Neural crest cell (in vitro differentiated cells): Measurements from ENCODE around the gene FAM222B. TPM values are rescaled to one million over a fixed set of nuclear protein-coding genes. Genes with fewer than 3 reads are reported as not detected.
A peak's percentile ranks its signal among the peaks of the same experiment; 100 is the strongest.
"Not testable (repeated sequence)": the region's sequence is repeated elsewhere in the genome, so short reads cannot be mapped to it uniquely, and the experiment has no call there.

Source experiments
- DNase-seq: peaks from one replicate; pipeline ENCODE4 v3.0.0; 2021; ENCODE audit warnings: low read depth, mixed read lengths, low spot score
- H3K27ac Mint-ChIP-seq: one replicate; pipeline ENCODE4 v1.8.0; 2021; ENCODE audit warnings: mild to moderate bottlenecking, mixed read lengths; ENCODE audit not compliant: unreplicated experiment
- H3K27me3 Mint-ChIP-seq: 2 replicates; pipeline ENCODE4 v1.8.0; 2021; ENCODE audit warnings: low read depth, mild to moderate bottlenecking, mixed read lengths
- H3K36me3 Mint-ChIP-seq: 2 replicates; pipeline ENCODE4 v1.8.0; 2021; ENCODE audit warnings: low read depth, mild to moderate bottlenecking, mixed read lengths
- H3K4me1 Mint-ChIP-seq: 2 replicates; pipeline ENCODE4 v1.8.0; 2021; ENCODE audit warnings: mixed read lengths
- H3K4me3 Mint-ChIP-seq: one replicate; pipeline ENCODE4 v1.8.0; 2021; ENCODE audit warnings: mild to moderate bottlenecking, mixed read lengths
- H3K9me3 Mint-ChIP-seq: 2 replicates; pipeline ENCODE4 v1.8.0; 2021; ENCODE audit warnings: mixed read lengths
- total RNA-seq: library from RNA; stranded (reverse); gene quantifications from 2 replicates; pipeline ENCODE4 v1.2.1, GENCODE V29; 2021
- TF ChIP-seq, protein P1 (sequence below): fragments of 200-600 bp; sonication (generic); conservative IDR thresholded peaks from 2 replicates; pipeline ENCODE4 v1.5.0; 2021; ENCODE audit warnings: antibody characterized with exemption, mild to moderate bottlenecking

FAM222B gene
- total RNA-seq, 1 donor from 2014 or later, result 29.6 TPM

GRCh38 chr17:28726627-28727491, 115.7 kb downstream of the FAM222B start:
- TF ChIP-seq, protein P1, sequence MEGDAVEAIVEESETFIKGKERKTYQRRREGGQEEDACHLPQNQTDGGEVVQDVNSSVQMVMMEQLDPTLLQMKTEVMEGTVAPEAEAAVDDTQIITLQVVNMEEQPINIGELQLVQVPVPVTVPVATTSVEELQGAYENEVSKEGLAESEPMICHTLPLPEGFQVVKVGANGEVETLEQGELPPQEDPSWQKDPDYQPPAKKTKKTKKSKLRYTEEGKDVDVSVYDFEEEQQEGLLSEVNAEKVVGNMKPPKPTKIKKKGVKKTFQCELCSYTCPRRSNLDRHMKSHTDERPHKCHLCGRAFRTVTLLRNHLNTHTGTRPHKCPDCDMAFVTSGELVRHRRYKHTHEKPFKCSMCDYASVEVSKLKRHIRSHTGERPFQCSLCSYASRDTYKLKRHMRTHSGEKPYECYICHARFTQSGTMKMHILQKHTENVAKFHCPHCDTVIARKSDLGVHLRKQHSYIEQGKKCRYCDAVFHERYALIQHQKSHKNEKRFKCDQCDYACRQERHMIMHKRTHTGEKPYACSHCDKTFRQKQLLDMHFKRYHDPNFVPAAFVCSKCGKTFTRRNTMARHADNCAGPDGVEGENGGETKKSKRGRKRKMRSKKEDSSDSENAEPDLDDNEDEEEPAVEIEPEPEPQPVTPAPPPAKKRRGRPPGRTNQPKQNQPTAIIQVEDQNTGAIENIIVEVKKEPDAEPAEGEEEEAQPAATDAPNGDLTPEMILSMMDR, result peak; percentile 99
- DNase-seq, result peak; percentile 99
- H3K27ac Mint-ChIP-seq, result peak overlapping the region; percentile 83
- peaks cover 23% of the 10 kb centered on the region for H3K27me3 Mint-ChIP-seq
- peak overlapping the region; percentile 98 for H3K4me3 Mint-ChIP-seq
- peaks cover 61% of the 10 kb centered on the region for H3K4me1 Mint-ChIP-seq
- H3K36me3 Mint-ChIP-seq, result peaks cover 6% of the 10 kb centered on the region
- H3K9me3 Mint-ChIP-seq, result no peaks in the 10 kb centered on the region

DNA sequence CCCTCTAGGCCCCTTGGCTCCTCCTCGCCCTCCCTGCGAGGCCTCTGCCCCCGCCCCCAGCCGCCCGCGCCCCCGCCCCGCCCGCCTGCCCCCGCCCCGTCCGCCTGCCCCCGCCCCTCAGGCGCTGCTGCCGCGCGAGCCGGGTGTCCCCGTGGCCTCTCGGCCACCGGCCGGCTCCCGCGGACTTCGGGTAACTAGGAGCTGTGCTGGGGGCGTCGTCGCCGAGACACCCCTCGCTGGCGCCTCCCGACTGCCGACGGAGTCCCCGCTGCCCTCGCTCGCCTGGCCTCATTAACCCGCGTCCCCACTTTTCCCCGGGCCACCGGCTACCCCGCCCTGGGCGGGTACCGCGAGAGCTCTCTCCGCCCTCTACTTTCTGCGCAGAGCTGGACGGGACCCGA, 116.4 kb downstream of the FAM222B start, which contains the start of gene TLCD1:
TSS of gene TLCD1 (minus strand) at position 8 of the 401 bp plus-strand sequence. CDS start 136 bp downstream, outside the sequence.
- Mint-ChIP-seq H3K4me3 (peak within 1 kb of the TSS; percentile 100), H3K4me1 (peaks cover 66% of the 10 kb centered on the region), H3K36me3 (peaks cover 9% of the 10 kb centered on the region), H3K9me3 (no peaks in the 10 kb centered on the region), H3K27ac (peak within 1 kb of the TSS; percentile 83), H3K27me3 (peaks cover 23% of the 10 kb centered on the region)
- TF ChIP-seq, protein P1, result no peak
- peak; percentile 67 for DNase-seq

- Mint-ChIP-seq H3K36me3 (peaks cover 12% of the 10 kb centered on the region), H3K9me3 (no peaks in the 10 kb centered on the region), H3K27me3 (peaks cover 23% of the 10 kb centered on the region), H3K4me3 (peak overlapping the region; percentile 100), H3K27ac (peak overlapping the region; percentile 70), H3K4me1 (peaks cover 71% of the 10 kb centered on the region)
- TF ChIP-seq, protein P1, result no peak
- DNase-seq, result peak; percentile 33
These were observed 116.8 kb downstream of the FAM222B start for GRCh38 chr17:28725660-28726225.

- Mint-ChIP-seq H3K36me3 (peaks cover 18% of the 10 kb centered on the region), H3K4me1 (peaks cover 76% of the 10 kb centered on the region), H3K9me3 (no peaks in the 10 kb centered on the region), H3K27ac (peak overlapping the region; percentile 70), H3K27me3 (peaks cover 23% of the 10 kb centered on the region), H3K4me3 (peak overlapping the region; percentile 100)
- DNase-seq, result no peak
- TF ChIP-seq, protein P1, result peak; percentile 38
These were observed 117.4 kb downstream of the FAM222B start for GRCh38 chr17:28725166-28725659.

DNA sequence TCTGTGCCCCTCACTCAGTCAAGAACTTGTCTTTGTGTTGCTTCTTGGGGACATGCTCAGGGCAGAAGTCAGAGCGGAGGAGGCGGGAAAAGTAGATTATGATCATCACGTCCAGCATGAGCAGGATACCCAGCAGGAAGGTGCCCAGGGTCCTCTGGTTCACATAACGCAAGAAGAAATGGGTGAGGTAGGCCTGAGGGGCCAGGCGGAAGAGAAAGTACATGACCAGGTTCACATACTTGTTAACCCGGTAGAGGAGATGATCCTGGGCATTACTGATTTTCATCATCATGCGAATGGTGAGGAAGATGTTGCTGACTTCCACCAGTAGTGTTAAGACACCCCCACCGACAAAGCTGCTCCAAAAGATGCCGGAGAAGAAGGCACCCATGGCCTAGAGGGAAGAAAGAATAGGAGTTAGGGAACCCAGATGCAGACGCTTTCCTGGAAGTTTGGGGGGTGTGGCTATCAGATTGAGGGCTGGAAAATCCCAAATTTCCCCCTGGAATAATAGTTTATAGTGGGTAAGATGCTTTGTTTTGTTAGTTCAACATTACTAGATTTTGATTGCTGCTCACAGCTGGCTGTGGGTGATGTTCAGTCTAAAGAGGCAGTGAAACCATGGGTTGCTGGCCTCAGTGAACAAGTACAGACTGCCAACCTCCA, 118.0 kb downstream of the FAM222B start:
- Mint-ChIP-seq H3K36me3 (peaks cover 22% of the 10 kb centered on the region), H3K4me3 (peak overlapping the region; percentile 100), H3K4me1 (peaks cover 79% of the 10 kb centered on the region), H3K27ac (no peak overlapping the region), H3K27me3 (peaks cover 27% of the 10 kb centered on the region), H3K9me3 (no peaks in the 10 kb centered on the region)
- no peak for DNase-seq
- TF ChIP-seq, protein P1, result no peak

DNA sequence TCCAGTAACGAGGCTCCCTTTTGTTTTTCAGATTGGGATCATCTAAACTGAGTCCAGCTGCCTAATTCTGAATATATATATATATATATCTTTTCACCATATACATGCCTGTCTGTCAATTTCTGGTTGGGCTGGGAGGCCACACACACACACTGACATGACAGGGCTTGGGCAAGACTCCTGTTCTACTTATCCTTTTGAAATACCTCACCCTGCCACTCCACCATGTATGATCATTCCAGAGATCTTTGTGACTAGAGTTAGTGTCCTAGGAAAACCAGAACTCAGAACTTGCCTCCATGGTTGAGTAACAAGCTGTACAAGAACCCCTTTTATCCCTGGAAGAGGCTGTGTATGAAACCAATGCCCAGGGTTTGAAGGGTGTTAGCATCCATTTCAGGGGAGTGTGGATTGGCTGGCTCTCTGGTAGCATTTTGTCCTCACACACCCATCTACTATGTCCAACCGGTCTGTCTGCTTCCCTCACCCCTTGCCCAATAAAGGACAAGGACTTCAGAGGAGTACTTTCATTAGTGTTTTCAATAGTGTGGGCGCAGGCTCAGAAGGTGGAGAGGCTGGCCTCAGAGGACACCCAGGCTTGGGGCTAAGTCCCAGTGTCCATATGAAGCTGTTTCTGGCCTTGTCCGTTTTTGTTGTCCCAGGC, 118.6 kb downstream of the FAM222B start:
- peak overlapping the region; percentile 100 for H3K4me3 Mint-ChIP-seq
- H3K36me3 Mint-ChIP-seq, result peaks cover 23% of the 10 kb centered on the region
- DNase-seq, H3K9me3 Mint-ChIP-seq, H3K27ac Mint-ChIP-seq: not testable (repeated sequence)
- peaks cover 31% of the 10 kb centered on the region for H3K27me3 Mint-ChIP-seq
- H3K4me1 Mint-ChIP-seq, result peaks cover 81% of the 10 kb centered on the region
